Fibroblast of pulmonary artery (primary cell): ENCODE results near the gene FYB2.

ENCODE experiments used
- DNase-seq: peaks from one replicate; pipeline ENCODE4 v3.0.0-alpha.2; 2010; ENCODE audit warnings: low read depth
- H3K4me3 ChIP-seq: replicated peaks from 2 replicates; pipeline ENCODE4 v1.5.1; 2011; ENCODE audit warnings: low read depth, mild to moderate bottlenecking, control low read depth, low read length, moderate library complexity
- CTCF ChIP-seq: IDR thresholded peaks from 2 replicates; pipeline ENCODE4 v1.5.1; 2011; ENCODE audit warnings: mild to moderate bottlenecking, control low read depth, low read length, inconsistent platforms; ENCODE audit errors: missing control alignments

The FYB2 gene

GRCh38 chr1:56754708-56755479, 64.3 kb downstream of the FYB2 start:
- no peak for DNase-seq
- TF ChIP-seq CTCF = no peak
- no peak overlapping the region for H3K4me3 ChIP-seq

- H3K4me3 ChIP-seq = no peak overlapping the region
- no peak for DNase-seq
- no peak for TF ChIP-seq CTCF
Observed at GRCh38 chr1:56745231-56745630, 74.0 kb downstream of the FYB2 start.

- no peak for TF ChIP-seq CTCF
- no peak overlapping the region for H3K4me3 ChIP-seq
- DNase-seq = no peak
Observed at GRCh38 chr1:56728964-56729363, 90.2 kb downstream of the FYB2 start.

GRCh38 chr1:56726706-56727105, 92.5 kb downstream of the FYB2 start:
- no peak for TF ChIP-seq CTCF
- no peak for DNase-seq
- no peak overlapping the region for H3K4me3 ChIP-seq

GRCh38 chr1:56719171-56719570, 100.0 kb downstream of the FYB2 start:
- DNase-seq = no peak
- H3K4me3 ChIP-seq = no peak overlapping the region
- TF ChIP-seq CTCF = no peak

- no peak for DNase-seq
- TF ChIP-seq CTCF = no peak
- H3K4me3 ChIP-seq = no peak overlapping the region
Observed at GRCh38 chr1:56715156-56715555, 104.0 kb downstream of the FYB2 start.

- no peak overlapping the region for H3K4me3 ChIP-seq
- TF ChIP-seq CTCF = no peak
- no peak for DNase-seq
Observed at GRCh38 chr1:56713112-56713511, 106.1 kb downstream of the FYB2 start.
